Right renal pelvis (tissue), 4 donors: ENCODE data around the gene EEIG2. TPM values are rescaled to one million over a fixed set of nuclear protein-coding genes. Genes with fewer than 3 reads are reported as not detected.
"Not testable (repeated sequence)": the region's sequence is repeated elsewhere in the genome, so short reads cannot be mapped to it uniquely, and the experiment has no call there.

Experiments
- DNase-seq, 4 donors: peaks; one replicate each; pipeline ENCODE4 v3.0.0-alpha.2; 2013; ENCODE audit warnings: low read depth in 4 of 4, low spot score in 3 of 4, missing footprints in 1 of 4
- polyA plus RNA-seq, 4 donors: library from polyadenylated mRNA; unstranded; fragments of 120-200 nt; gene quantifications; one replicate each; pipeline ENCODE4 v1.2.1, GENCODE V29; 2013; ENCODE audit not compliant: insufficient read length in 4 of 4

The EEIG2 gene
- 10 to 100 TPM; 17.0 to 22.4 (median 21.1) TPM for polyA plus RNA-seq

- peak; percentile 75 to 80 (median 78) for DNase-seq
These were observed at the start of gene EEIG2 for GRCh38 chr1:108559215-108560186. EEIG2 (plus strand) TSS chr1:108560100; CDS start chr1:108560429, 329 bp downstream.

- DNase-seq: no peak
These were observed 48.1 kb upstream of the EEIG2 start for GRCh38 chr1:108511764-108512163.

DNA sequence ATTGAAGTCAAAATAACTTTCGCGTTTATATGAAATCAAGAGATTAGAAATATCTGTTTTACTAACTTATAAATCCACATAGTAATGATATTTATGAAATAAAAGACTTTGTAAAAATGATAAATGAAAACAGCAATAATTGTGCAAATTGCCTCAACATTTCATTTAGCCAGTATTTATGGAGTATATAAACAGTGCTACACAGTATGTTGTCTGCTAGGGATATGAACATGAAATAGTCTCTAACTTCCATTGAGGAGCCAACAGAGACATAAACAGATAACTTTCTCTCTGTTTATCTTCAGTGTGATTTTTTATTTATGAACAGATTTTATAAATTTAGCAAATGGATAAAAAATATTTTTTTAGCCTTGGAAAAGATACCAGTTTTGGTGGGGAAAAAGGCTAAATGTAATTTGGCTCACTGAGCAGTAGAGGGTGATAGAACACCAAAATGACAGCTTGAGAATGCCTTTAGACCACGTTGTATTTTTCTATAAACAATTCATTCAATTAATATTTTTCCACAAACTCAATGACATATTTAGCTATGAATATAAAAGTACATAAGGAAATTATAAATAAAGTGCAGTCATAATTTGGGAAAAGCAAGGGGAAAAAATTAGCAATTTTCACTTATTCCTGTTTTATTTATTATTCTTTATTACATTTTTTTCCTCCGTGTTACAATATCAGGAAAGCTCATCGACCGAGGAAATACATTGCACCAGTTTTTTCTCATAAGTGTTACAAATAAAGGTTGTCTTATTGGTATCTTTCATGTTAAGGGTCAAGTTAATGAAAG lies 47.5 kb upstream of the EEIG2 start:
- DNase-seq: no peak

DNA sequence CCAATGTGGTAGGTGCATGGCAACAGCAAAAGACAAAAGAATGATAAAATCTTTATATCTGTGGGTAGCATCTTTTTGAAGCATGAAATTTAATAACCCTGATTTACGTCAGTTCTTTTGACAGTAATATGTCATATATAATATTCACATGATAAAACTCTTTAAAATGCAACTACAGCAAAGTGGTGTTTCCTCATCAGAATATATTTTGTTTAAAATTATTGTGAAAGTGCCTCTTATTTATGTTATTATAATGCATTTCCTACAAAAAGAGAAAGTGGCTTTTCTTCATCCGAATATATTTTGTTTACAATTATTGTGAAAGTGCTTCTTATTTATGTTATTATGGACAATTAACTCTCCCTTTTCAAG lies 46.9 kb upstream of the EEIG2 start:
- DNase-seq: no peak

GRCh38 chr1:108513914-108514313 lies 46.0 kb upstream of the EEIG2 start:
- not testable (repeated sequence) for DNase-seq

- not testable (repeated sequence) for DNase-seq
These were observed 42.5 kb upstream of the EEIG2 start for GRCh38 chr1:108517301-108517897.

- no peak for DNase-seq
These were observed 37.9 kb upstream of the EEIG2 start for GRCh38 chr1:108521990-108522393.

DNA sequence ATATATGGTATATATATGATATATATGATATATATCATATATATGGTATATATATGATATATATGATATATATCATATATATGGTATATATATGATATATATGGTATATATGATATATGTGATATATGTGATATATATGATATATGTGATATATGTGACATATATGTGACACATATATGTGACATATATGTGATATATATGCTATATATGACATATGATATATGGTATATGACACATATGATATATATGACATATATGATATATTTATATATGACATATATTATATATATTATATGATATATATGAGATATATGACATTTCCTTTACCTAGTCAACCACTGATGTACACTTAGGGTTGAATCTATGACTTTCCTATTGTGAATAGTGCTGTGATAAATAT lies 36.1 kb upstream of the EEIG2 start:
- no peak for DNase-seq

DNA sequence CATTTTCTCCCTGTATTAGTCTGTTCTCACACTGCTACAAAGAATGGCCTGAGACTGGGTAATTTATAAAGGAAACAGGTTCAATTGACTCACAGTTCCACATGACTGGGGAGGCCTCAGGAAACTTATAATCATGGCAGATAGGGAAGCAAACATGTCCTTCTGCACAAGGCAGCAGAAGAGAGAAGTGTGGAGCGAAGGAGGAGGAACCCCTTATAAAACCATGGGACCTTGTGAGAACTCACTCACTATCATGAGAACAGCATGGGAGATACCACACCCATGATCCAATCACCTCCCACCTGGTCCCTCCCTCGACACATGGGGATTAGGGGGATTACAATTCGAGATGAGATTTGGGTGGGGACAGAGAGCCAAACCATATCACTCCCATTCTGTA lies 35.2 kb upstream of the EEIG2 start:
- no peak for DNase-seq

- DNase-seq: no peak
These were observed 32.8 kb upstream of the EEIG2 start for GRCh38 chr1:108527135-108527534.

DNA sequence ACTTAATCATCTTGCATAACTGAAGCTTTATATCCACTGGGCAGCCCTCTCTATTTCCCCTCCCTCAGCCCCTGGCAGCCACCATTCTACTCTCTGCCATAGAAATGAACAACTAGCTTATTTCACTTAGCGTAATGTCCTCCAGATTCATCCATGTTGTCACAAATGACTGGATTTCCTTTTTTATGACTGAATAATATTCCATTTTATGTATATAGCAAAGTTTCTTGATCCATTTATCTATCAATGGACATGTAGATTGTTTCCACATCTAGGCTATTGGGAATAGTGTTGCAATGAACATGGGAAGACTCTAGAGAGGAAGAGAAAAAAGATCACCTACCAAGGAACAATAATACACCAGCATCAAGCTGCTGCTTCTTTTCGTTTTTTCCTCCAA lies 32.1 kb upstream of the EEIG2 start:
- no peak for DNase-seq

DNA sequence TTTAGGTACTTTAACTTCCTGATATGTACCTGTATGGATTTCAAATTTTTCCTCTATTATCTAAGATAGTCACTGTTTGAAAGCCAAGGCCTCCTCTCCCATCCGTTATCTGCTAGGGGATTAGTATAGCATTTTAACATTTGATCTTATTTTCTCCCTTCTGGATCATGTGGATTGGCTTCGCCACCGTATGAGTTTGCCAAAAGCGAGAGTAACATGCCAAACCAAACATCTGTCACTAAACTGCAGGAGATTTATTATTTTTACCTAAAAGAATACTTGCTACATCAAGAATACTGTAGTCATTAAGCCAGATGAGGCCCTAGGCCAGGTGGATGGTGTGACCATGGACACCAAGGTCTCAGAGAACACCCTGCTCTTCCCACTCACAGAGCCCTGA lies 28.5 kb upstream of the EEIG2 start:
- DNase-seq: no peak

DNA sequence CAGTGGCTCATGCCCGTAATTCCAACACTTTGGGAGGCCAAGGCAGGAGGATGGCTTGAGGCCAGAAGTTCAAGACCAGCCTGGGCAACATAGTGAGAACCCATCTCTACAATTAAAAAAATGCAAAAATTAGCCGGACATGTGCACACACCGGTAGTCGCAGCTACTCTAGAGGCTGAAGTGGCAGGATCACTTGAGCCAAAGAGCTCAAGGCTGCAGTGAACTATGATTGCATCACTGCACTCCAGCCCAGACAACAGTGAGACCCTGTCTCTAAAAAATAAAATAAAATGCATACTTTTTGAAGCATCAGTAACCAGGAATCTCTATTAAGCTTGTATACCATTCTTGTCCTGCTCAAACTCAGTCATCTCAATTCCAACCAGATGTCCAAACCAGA lies 27.2 kb upstream of the EEIG2 start:
- DNase-seq: no peak

GRCh38 chr1:108533351-108534083 lies 26.4 kb upstream of the EEIG2 start:
- no peak for DNase-seq

DNA sequence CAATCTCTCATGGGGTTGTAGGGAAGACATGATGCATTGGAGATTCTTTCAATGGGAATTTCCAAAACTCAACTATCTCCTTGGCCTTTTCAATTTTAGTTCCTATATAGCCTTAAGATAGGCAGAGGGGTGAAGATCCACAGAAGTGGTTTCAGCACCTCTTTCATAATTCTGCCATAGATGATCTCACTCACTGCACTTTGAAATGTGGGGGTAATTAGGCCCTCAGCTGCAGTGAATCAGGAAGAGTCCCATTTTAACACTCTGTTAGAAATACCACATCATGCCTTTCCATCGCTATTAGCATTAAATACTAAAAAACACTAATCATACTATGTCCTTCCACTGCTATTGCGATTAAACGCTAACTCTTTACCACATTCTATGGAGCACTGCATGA lies 25.1 kb upstream of the EEIG2 start:
- DNase-seq: no peak

- DNase-seq: not testable (repeated sequence)
These were observed 24.5 kb upstream of the EEIG2 start for GRCh38 chr1:108535315-108535897.

GRCh38 chr1:108536021-108536420 lies 23.9 kb upstream of the EEIG2 start:
- not testable (repeated sequence) for DNase-seq

DNA sequence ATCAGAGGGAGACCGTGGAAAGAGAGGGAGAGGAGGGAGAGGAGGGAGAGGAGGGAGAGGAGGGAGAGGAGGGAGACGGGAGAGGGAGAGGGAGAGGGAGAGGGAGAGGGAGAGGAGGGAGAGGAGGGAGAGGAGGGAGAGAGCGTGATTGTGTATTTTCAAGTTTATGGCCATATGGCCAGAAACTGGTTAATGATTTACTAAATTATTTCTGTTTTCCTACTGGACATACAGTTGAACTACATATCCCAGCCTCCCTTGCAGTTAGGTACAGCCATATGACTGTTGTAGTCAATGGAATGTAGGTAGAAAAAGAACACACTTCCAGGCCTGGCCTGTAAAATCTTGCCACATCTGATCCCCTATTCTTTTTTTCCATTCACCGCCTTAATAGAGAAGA lies 23.1 kb upstream of the EEIG2 start:
- DNase-seq: not testable (repeated sequence)

DNA sequence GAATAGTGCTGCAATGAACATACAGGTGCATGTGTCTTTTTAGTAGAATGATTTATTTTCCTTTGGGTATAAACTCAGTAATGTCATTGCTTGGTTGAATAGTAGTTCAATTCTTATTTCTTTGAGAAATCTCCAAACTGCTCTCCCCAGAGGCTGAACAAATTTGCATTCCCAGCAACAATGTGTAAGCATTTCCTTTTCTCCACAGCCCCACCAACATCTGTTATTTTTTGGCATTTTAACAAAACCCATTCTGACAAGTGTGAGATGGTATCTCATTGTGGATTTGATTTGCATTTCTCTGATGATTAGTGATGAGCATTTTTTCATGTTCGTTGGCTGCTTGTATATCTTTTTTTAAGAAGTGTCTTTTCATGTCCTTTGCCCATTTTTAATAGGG lies 21.9 kb upstream of the EEIG2 start:
- no peak for DNase-seq

DNA sequence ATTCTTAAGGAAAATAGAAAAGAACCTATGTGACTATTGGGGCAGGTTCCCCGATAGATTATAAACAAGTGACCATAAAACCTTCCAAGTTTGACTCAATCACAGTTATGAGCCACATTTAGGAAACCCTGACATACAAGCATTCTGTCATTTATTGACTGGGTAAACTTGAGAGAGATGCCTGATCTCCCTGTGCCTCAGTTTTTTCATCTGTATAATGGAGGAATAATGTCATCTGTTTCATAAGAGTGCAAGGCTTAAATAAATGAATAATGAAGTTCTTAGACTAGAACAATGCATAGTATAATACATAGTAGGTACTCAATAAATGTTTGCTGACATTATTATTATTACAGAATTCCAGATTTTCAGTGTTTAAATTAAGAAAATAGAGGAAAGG lies 18.9 kb upstream of the EEIG2 start:
- no peak for DNase-seq
